Mucosa of rectum (tissue), 2 donors: Measurements from ENCODE around the gene MMP24.
A peak's percentile ranks its signal among the peaks of the same experiment; 100 is the strongest.
"Not testable (repeated sequence)": the region's sequence is repeated elsewhere in the genome, so short reads cannot be mapped to it uniquely, and the experiment has no call there.

ENCODE experiments used
- H3K27ac ChIP-seq, 2 donors: one replicate each; pipeline ENCODE4 v1.7.0; 2013; ENCODE audit warnings: inconsistent platforms in 2 of 2, low read depth in 2 of 2, low read length in 2 of 2
- H3K27me3 ChIP-seq, 2 donors: one replicate each; pipeline ENCODE4 v1.7.0; 2013; ENCODE audit warnings: low read length in 2 of 2; ENCODE audit not compliant: control insufficient read depth in 2 of 2, insufficient read depth in 2 of 2
- H3K36me3 ChIP-seq, 2 donors: one replicate each; pipeline ENCODE4 v1.7.0; 2013; ENCODE audit warnings: low read length in 2 of 2; ENCODE audit not compliant: control insufficient read depth in 2 of 2, insufficient read depth in 2 of 2
- H3K4me1 ChIP-seq, 2 donors: one replicate each; pipeline ENCODE4 v1.7.0; 2013; ENCODE audit warnings: low read length in 2 of 2, mild to moderate bottlenecking in 1 of 2; ENCODE audit not compliant: control insufficient read depth in 2 of 2, insufficient read depth in 2 of 2
- H3K4me3 ChIP-seq, 2 donors: one replicate each; pipeline ENCODE4 v1.7.0; 2013; ENCODE audit warnings: low read length in 2 of 2
- H3K9ac ChIP-seq, 2 donors: one replicate each; pipeline ENCODE4 v1.7.0; 2013; ENCODE audit warnings: low read length in 2 of 2, low read depth in 1 of 2, mild to moderate bottlenecking in 1 of 2
- H3K9me3 ChIP-seq, 2 donors: one replicate each; pipeline ENCODE4 v1.7.0; 2013; ENCODE audit warnings: low read length in 2 of 2; ENCODE audit not compliant: control insufficient read depth in 2 of 2
- donor health status: healthy.
- donor health status: Normal muscosa, but diverticular disease.

MMP24 gene

GRCh38 chr20:35307666-35308653, 81.5 kb downstream of the MMP24 start:
- Histone ChIP-seq H3K4me1 (peaks cover 9 to 12% of the 10 kb centered on the region in 2 donors), H3K9me3 (no peaks in the 10 kb centered on the region), H3K4me3 (no peak overlapping the region), H3K9ac (no peak overlapping the region), H3K27me3 (no peaks in the 10 kb centered on the region), H3K27ac (no peak overlapping the region), H3K36me3 (peaks cover 11% of the 10 kb centered on the region in 2 donors)

- Histone ChIP-seq H3K9me3 (no peaks in the 10 kb centered on the region), H3K27ac (no peak overlapping the region), H3K4me3 (no peak overlapping the region), H3K4me1 (peaks cover 0 to 2% of the 10 kb centered on the region in 2 donors), H3K9ac (no peak overlapping the region), H3K36me3 (peaks cover 5 to 14% of the 10 kb centered on the region in 2 donors), H3K27me3 (no peaks in the 10 kb centered on the region)
Measured at GRCh38 chr20:35311409-35311808, 84.9 kb downstream of the MMP24 start.

DNA sequence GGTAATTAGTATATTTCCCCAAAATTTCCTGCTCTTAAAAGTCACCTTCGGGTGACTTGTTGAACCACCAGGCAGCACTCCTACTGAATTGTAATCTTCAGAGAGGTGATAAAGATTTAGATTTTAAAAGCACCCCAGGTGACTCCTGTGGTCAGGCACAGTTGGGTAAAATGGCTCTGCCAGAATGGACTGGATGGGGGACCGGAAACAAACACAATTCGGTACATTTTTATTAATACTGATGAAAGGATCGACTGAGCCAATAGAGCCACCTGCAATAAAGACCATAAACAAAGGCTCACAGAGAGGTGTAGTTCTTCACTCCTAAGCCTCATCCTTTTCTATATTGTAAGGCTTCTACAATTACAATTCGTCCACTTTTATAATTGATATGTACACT, 85.3 kb downstream of the MMP24 start:
- Histone ChIP-seq H3K9ac (no peak overlapping the region), H3K4me1 (peaks cover 0 to under 1% of the 10 kb centered on the region in 2 donors), H3K27me3 (no peaks in the 10 kb centered on the region), H3K9me3 (no peaks in the 10 kb centered on the region), H3K36me3 (peaks cover 5 to 14% of the 10 kb centered on the region in 2 donors), H3K27ac (no peak overlapping the region), H3K4me3 (no peak overlapping the region)

GRCh38 chr20:35312318-35312717, 85.8 kb downstream of the MMP24 start:
- Histone ChIP-seq H3K36me3 (peaks cover 5 to 14% of the 10 kb centered on the region in 2 donors), H3K4me1 (peaks cover 0 to under 1% of the 10 kb centered on the region in 2 donors), H3K9me3 (no peaks in the 10 kb centered on the region), H3K27me3 (no peaks in the 10 kb centered on the region), H3K4me3 (no peak overlapping the region), H3K9ac (no peak overlapping the region), H3K27ac (no peak overlapping the region)

DNA sequence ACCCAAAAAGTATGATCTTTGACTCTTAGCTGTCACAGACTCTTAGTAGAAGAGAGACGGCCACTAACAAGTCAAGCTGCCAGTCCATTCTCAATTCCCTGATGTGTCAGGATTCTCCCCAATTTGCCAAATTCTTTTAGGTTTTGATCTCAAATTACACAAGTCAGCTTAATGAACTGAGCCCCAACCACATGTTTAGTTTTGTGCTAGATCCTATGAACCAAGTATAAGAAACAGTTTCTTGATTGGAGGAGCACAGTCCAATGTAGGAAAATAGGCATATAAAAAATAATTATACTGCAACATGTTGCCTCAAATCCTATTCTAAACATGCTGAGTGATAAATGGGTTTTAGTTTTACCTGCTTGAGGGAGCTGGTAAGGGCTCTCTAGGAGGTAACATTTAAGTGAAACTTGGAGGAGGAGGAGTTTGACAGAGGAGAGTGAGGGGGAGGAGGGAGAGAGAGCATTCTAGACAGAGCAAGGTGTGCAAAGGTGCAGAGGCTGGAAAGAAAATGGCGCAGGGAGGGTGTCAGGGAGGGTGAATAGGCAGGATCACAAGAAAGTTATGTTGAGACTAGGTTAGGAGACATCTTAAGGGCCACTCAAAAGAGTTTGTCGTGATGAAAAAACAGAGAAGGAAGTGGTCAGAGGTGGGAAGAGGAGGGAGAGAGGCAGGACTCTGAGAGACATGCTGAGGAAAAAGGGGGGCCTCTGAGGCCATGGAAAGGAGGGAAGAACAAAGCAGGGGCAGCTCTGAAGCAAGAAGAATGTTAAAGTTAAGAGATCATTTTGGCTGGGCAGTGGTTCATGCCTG, 88.5 kb downstream of the MMP24 start:
- Histone ChIP-seq H3K27ac (no peak overlapping the region), H3K9ac (no peak overlapping the region), H3K4me1 (peaks cover 7 to 26% of the 10 kb centered on the region in 2 donors), H3K27me3 (no peaks in the 10 kb centered on the region), H3K9me3 (no peaks in the 10 kb centered on the region), H3K4me3 (no peak overlapping the region), H3K36me3 (peaks cover 1 to 11% of the 10 kb centered on the region in 2 donors)

- Histone ChIP-seq H3K4me1 (peaks cover 7 to 26% of the 10 kb centered on the region in 2 donors), H3K36me3 (peaks cover 0 to 11% of the 10 kb centered on the region in 2 donors)
- not testable (repeated sequence) for H3K4me3 ChIP-seq, H3K9ac ChIP-seq, H3K9me3 ChIP-seq, H3K27me3 ChIP-seq, H3K27ac ChIP-seq
Measured at GRCh38 chr20:35315632-35316020, 89.1 kb downstream of the MMP24 start.

DNA sequence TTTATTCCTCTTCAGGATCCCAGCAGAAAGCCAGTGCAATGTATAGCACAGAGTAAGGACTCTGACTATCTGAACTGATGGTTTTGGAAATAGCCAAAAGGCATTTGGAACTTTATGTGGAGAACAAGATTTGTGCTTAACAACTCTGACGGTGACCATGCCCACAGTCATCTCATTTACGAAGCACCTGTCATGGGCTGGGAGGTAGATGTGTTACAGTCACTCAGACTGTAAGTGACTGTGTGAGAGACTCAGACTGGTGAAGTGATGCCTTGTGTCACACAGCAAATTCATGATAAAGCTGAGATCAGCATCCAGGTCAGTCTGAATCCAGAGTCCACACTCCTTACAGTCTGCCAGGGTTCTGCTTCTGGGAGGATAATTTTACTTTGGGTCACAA, 89.6 kb downstream of the MMP24 start:
- Histone ChIP-seq H3K9ac (no peak overlapping the region), H3K27me3 (no peaks in the 10 kb centered on the region), H3K9me3 (no peaks in the 10 kb centered on the region), H3K36me3 (peaks cover 0 to 9% of the 10 kb centered on the region in 2 donors), H3K27ac (no peak overlapping the region), H3K4me1 (peaks cover 7 to 26% of the 10 kb centered on the region in 2 donors), H3K4me3 (no peak overlapping the region)

DNA sequence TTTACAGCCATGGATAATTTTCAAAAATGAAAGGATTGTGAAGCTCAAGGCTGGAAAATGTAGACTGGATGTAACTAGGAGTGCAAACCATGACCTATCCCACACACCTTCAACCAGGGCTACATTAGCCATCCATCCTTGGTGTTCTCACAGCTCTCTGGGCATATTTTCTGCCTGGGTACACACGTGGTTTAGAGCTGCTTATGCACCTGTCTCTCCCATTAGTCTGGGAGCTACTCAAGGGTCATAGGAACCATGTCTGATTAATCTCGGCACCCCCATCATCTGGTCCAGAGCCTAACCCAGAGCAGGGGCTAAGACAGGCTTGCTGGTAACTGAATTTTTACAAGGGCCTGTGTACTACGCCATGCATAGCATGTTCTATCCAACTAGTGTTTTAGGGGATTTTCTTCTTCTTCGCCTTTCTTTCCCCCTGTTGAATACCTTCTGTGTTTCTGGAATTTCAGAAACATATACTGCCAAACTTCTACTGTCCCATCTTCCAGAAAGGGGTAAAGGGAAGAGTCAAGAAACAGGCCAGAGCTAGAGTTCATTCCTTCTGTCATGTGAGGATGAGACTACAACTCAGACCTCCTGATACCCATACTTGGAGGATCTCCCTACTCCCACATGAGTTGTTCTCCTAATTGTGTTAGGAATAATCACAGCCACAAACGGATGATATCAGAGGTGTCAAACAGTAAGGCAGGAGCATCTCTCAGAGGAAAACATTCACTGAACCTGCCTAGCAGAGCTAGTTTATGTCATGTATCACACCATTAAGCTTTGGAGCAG, 91.1 kb downstream of the MMP24 start:
- Histone ChIP-seq H3K4me3 (peak overlapping the region in 1 of 2 donors; percentile 1), H3K36me3 (peaks cover 0 to 5% of the 10 kb centered on the region in 2 donors), H3K9ac (peak overlapping the region in 1 of 2 donors; percentile 56), H3K27me3 (no peaks in the 10 kb centered on the region), H3K27ac (peak overlapping the region; percentile 80 to 88), H3K4me1 (peaks cover 7 to 26% of the 10 kb centered on the region in 2 donors), H3K9me3 (no peaks in the 10 kb centered on the region)

DNA sequence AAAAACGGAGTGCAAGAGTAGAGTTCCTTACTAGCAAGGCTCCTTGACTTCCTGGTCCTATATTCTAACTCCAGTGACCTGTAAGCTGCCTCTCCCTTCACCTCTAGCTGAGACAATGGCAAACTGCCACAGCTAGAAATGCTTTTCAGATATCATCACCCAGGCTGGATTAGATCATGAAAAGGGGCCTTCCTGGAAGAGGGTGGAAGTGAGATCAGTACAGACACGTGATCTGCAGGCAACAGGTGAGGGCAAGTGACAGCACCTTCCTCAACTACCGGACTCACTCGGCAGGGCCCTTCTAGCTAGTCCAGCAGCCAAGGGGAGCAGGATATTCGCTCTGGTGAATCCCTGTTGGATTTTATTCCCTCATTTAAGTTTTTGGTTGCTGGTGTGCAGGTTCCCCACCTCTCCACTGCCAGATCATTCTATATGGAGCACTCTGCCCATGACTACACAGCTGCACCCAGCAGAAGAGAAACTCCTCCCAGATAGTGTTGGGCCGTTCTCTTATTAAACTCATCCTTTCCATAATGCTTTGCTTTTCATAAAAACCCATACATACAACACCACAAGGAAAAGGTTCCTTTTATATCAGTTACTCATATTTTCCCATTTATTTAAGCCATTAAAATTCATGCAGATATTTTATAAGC, 92.1 kb downstream of the MMP24 start:
- H3K4me3 ChIP-seq: peak overlapping the region in 1 of 2 donors; percentile 11

More for the DNA sequence above, 92.1 kb downstream of the MMP24 start:
- peaks cover 7 to 26% of the 10 kb centered on the region in 2 donors for H3K4me1 ChIP-seq
- H3K9me3 ChIP-seq: no peaks in the 10 kb centered on the region
- H3K27me3 ChIP-seq: no peaks in the 10 kb centered on the region
- H3K9ac ChIP-seq: peak overlapping the region in 1 of 2 donors; percentile 56
- peak overlapping the region; percentile 80 to 88 for H3K27ac ChIP-seq
- peaks cover 0 to 5% of the 10 kb centered on the region in 2 donors for H3K36me3 ChIP-seq
